GM23338 (cell line): Measurements from ENCODE around the gene DECR2.

Experiments used
- CREB1 ChIP-seq: fragments of 250-450 bp; sonication (Bioruptor Pico); IDR thresholded peaks from 2 replicates; pipeline ENCODE4 v1.5.0; 2020; ENCODE audit warnings: low read depth, mild to moderate bottlenecking, moderate library complexity
- CTCF ChIP-seq, 2 experiments: fragments of 200-600 bp in 1 of 2; sonication (generic) in 1 of 2; conservative IDR thresholded peaks; 2 replicates each; pipeline versions ENCODE4 v1.5.1 to v1.6.1; 2016 to 2017; ENCODE audit warnings: antibody characterized with exemption in 2 of 2, low read depth in 2 of 2, mild to moderate bottlenecking in 2 of 2, moderate library complexity in 1 of 2
- EZH2 ChIP-seq: fragments of 200-600 bp; sonication (generic); IDR thresholded peaks from one replicate; pipeline ENCODE4 v1.8.0; 2017; ENCODE audit warnings: antibody characterized with exemption, mild to moderate bottlenecking, low read depth; ENCODE audit not compliant: unreplicated experiment
- EZH2phosphoT487 ChIP-seq: fragments of 200-600 bp; sonication (generic); IDR thresholded peaks from one replicate; pipeline ENCODE4 v1.8.1; 2018; ENCODE audit warnings: antibody characterized with exemption; ENCODE audit not compliant: unreplicated experiment
- JUNB ChIP-seq: IDR thresholded peaks from one replicate; pipeline ENCODE4 v1.6.1; 2016; ENCODE audit warnings: antibody characterized with exemption; ENCODE audit not compliant: unreplicated experiment
- POLR2AphosphoS5 ChIP-seq: IDR thresholded peaks from 2 replicates; pipeline ENCODE4 v1.6.1; 2016; ENCODE audit warnings: antibody characterized with exemption, low read depth
- REST ChIP-seq: IDR thresholded peaks from one replicate; pipeline ENCODE4 v1.6.1; 2018; ENCODE audit warnings: antibody characterized with exemption; ENCODE audit not compliant: unreplicated experiment
- ZNF114 ChIP-seq: fragments of 250-450 bp; sonication (Bioruptor Pico); IDR thresholded peaks from 2 replicates; pipeline ENCODE4 v1.5.0; 2020; ENCODE audit warnings: mild to moderate bottlenecking, moderate library complexity

- peak; percentile 21 to 32; a peak in 2 of 4 replicates for TF ChIP-seq CTCF (conservative IDR thresholded peaks at IDR 0.05; ENCODE audit: low read depth in 2 of 2)
- TF ChIP-seq EZH2 = no peak
- no peak for TF ChIP-seq ZNF114 (CRISPR knock-in tag)
- no peak for TF ChIP-seq EZH2phosphoT487
- no peak for TF ChIP-seq REST
- TF ChIP-seq POLR2AphosphoS5 = peak; percentile 81
- no peak for TF ChIP-seq JUNB
- peak; percentile 91 for TF ChIP-seq CREB1 (CRISPR knock-in tag)
Observed at GRCh38 chr16:425082-425718, 23.5 kb downstream of the DECR2 start, which contains the start of gene RAB11FIP3.
